Right lobe of liver (tissue), 6 donors: ENCODE measurements around the gene METRNL. TPM values are rescaled to one million over a fixed set of nuclear protein-coding genes. Genes with fewer than 3 reads are reported as not detected.

Experiments used
- ATAC-seq, 4 donors: fragments of 200-7000 bp; cut with Tn5 transposase; one replicate each; pipeline ENCODE4 v1.9.1; 2020; ENCODE audit warnings: mild to moderate bottlenecking in 4 of 4, moderate library complexity in 4 of 4
- DNase-seq, 3 donors: peaks; one replicate each; pipeline ENCODE4 v3.0.0-alpha.2; 2020
- H3K27ac ChIP-seq, 3 donors: fragments of 200-600 bp; one replicate each; pipeline ENCODE4 v1.8.0; 2022
- H3K27me3 ChIP-seq, 2 donors: fragments of 200-600 bp; one replicate each; pipeline ENCODE4 v1.8.0; 2022
- H3K36me3 ChIP-seq, 4 donors: fragments of 200-600 bp; sonication (generic) in 1 of 4; one replicate each; pipeline versions ENCODE4 v1.5.1 to v1.8.0; 2017 to 2022; ENCODE audit warnings: control low read depth in 1 of 4
- H3K4me1 ChIP-seq, 4 donors: fragments of 200-600 bp; sonication (generic) in 1 of 4; one replicate each; pipeline versions ENCODE4 v1.5.1 to v1.8.0; 2017 to 2022; ENCODE audit warnings: control low read depth in 1 of 4
- H3K4me3 ChIP-seq, 3 donors: fragments of 200-600 bp; one replicate each; pipeline ENCODE4 v1.8.0; 2022
- H3K9me3 ChIP-seq, 4 donors: fragments of 200-600 bp; sonication (generic) in 1 of 4; one replicate each; pipeline versions ENCODE4 v1.5.1 to v1.8.0; 2017 to 2022; ENCODE audit warnings: control low read depth in 1 of 4
- POLR2A ChIP-seq: fragments of 450-650 bp; IDR thresholded peaks from one replicate; pipeline ENCODE4 v1.6.1; 2017; ENCODE audit warnings: antibody characterized with exemption, mild to moderate bottlenecking
- WGBS: methylation state at CpG from one replicate; pipeline ENCODE4 v1.1.6; 2018; ENCODE audit warnings: low coverage, low lambda C conversion rate; ENCODE audit not compliant: insufficient coverage; ENCODE audit errors: missing lambda C conversion rate; 5-methylcytosine and 5-hydroxymethylcytosine counted together
- intact Hi-C, 2 donors: fragments of 100-400 bp; cut with DNase I; formaldehyde crosslinking; loops; one replicate each; pipeline versions ENCODE4 v1.11.2 to v1.14.1; 2022
- total RNA-seq, 6 experiments: library from RNA; depleted of rRNA in 2 of 6; stranded (reverse); fragments of >200 nt in 2 of 6; fragmentation: NEBNext Ultra II Directional in 3 of 6; extraction: Animal tissue kit (Norgen Biotek cat#: 25700) in 3 of 6; gene quantifications; one replicate each; pipeline versions ENCODE4 v1.1.0 to v1.2.4, GENCODE V29; 2016 to 2023
- TF ChIP-seq, protein P1 (sequence below), 4 donors: fragments of 200-600 bp in 3 of 4; fragments of 450-650 bp in 1 of 4; IDR thresholded peaks; one replicate each; pipeline versions ENCODE4 v1.5.1 to v1.8.0; 2016 to 2022; ENCODE audit warnings: antibody characterized with exemption in 4 of 4, mild to moderate bottlenecking in 2 of 4
- donor health status: DM: no; HTN: yes; CAD: no.
- donor health status: DM: no; HTN: no; CAD: no.
- donor health status: DM: no; HTN: no; CAD: no.
- donor health status: DM: no; HTN: yes; CAD: no.
- donor health status: DM: no; HTN: yes; CAD: no.

METRNL gene
- total RNA-seq, 6 experiments from 2014 or later, result 2.3 to 18.6 (median 5.9) TPM

DNA sequence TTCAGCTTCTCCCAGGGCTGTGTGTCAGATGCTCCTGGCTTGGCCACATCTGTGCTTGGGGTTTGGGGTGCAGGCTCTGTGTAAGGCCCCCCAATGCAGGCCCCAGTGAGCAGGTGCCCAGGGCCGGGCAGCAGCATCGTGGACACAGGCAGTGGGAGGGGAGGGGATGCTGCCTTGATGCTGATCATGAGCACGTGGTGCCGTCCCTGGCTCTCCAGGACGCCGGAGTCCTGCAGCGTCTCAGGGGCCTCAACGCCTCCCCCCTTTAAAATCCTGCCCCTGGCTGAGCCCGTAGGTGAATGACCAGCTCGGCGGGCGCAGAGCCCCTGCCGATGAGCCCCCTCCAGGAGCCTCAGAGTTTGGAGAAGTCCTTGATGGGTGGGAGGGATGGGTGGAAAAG, 9.0 kb downstream of the METRNL start:
- no peak for TF ChIP-seq POLR2A
- TF ChIP-seq, protein P1, sequence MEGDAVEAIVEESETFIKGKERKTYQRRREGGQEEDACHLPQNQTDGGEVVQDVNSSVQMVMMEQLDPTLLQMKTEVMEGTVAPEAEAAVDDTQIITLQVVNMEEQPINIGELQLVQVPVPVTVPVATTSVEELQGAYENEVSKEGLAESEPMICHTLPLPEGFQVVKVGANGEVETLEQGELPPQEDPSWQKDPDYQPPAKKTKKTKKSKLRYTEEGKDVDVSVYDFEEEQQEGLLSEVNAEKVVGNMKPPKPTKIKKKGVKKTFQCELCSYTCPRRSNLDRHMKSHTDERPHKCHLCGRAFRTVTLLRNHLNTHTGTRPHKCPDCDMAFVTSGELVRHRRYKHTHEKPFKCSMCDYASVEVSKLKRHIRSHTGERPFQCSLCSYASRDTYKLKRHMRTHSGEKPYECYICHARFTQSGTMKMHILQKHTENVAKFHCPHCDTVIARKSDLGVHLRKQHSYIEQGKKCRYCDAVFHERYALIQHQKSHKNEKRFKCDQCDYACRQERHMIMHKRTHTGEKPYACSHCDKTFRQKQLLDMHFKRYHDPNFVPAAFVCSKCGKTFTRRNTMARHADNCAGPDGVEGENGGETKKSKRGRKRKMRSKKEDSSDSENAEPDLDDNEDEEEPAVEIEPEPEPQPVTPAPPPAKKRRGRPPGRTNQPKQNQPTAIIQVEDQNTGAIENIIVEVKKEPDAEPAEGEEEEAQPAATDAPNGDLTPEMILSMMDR (IDR thresholded peaks at IDR 0.05), result no peak
- Histone ChIP-seq H3K9me3 (no peaks in the 10 kb centered on the region), H3K27me3 (no peaks in the 10 kb centered on the region), H3K4me1 (no peaks in the 10 kb centered on the region), H3K27ac (no peak overlapping the region), H3K4me3 (no peak overlapping the region), H3K36me3 (no peaks in the 10 kb centered on the region)
- no peak for ATAC-seq
- DNase-seq, result no peak
- WGBS, result 60% methylated on average over 3 of the region's 13 CpGs
- intact Hi-C loops, result no loop called here

DNA sequence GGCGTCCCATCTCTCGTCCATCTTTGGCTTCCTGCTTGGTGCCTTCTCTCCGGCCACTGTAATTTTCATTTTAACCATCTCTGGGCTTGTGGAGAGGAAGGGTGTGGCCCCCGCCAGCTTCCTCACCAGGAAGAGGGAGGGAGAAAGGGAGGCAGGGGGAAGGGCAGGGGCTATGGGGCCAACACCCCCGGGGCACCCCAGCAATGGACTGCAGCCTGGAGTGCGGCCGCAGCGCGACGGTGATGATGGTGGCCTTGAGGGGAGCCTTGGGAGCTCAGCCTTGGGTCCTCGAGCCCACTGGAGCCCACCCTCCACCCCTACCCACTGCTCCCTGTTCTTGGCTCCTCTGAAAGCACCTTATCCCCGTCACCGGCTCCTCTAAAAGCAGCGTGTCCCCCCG, 9.5 kb downstream of the METRNL start:
- Histone ChIP-seq H3K4me3 (no peak overlapping the region), H3K4me1 (no peaks in the 10 kb centered on the region), H3K27me3 (no peaks in the 10 kb centered on the region), H3K36me3 (no peaks in the 10 kb centered on the region), H3K27ac (no peak overlapping the region), H3K9me3 (no peaks in the 10 kb centered on the region)
- ATAC-seq (peak in 3 of 4 donors; percentile 11 to 36 (median 16)), DNase-seq (no peak)
- intact Hi-C loops, result no loop called here
- WGBS, result 68% methylated on average over 9 of the region's 15 CpGs
- no peak for TF ChIP-seq POLR2A
- TF ChIP-seq, protein P1 (IDR thresholded peaks at IDR 0.05), result no peak

DNA sequence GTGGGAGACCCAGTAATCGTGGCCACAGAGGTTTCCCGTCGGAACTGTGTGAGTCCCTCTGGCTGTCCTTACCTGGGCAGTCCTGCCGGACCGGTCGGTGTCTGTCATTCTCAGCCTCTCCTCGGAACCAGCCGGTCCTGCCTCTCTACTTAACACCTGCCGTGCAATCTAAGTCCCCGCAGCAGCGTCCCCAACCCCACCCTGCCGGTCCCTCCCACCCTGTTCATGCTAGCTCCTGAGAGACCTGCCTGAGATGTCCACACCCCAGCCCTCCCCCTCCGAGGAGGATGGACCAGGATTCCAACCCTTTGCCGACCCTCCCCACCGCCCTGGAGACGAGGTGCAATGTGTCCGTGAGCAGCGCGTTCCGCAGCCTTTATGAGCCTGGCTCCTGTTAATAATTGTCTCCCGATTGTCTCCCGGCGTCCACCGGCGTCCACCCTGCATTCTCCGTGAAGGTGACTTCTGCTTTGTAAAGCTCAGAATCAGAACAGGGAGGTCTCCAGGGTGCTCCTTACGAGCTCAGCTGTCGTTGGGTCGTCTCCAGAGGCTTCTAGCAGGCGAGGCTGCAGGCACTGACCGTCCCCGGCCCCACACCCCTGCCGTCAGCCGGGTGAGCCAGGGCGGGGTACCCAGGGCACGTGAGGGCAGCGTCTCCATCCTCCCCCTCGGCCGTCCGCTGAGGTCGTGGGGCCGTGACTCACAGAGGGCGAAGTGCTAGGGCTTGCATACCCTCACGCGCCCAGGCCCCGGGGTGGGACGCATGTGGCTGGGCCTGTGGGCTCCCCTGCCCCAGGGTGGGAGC, 10.1 kb downstream of the METRNL start:
- Histone ChIP-seq H3K27ac (no peak overlapping the region), H3K36me3 (no peaks in the 10 kb centered on the region), H3K4me3 (no peak overlapping the region), H3K27me3 (no peaks in the 10 kb centered on the region), H3K4me1 (no peaks in the 10 kb centered on the region), H3K9me3 (no peaks in the 10 kb centered on the region)
- intact Hi-C loops, result no loop called here
- WGBS, result 50% methylated on average over 6 of the region's 47 CpGs
- TF ChIP-seq, protein P1 (IDR thresholded peaks at IDR 0.05), result no peak
- no peak for TF ChIP-seq POLR2A
- peak in 3 of 4 donors; percentile 10 to 36 (median 31) for ATAC-seq
- no peak for DNase-seq

DNA sequence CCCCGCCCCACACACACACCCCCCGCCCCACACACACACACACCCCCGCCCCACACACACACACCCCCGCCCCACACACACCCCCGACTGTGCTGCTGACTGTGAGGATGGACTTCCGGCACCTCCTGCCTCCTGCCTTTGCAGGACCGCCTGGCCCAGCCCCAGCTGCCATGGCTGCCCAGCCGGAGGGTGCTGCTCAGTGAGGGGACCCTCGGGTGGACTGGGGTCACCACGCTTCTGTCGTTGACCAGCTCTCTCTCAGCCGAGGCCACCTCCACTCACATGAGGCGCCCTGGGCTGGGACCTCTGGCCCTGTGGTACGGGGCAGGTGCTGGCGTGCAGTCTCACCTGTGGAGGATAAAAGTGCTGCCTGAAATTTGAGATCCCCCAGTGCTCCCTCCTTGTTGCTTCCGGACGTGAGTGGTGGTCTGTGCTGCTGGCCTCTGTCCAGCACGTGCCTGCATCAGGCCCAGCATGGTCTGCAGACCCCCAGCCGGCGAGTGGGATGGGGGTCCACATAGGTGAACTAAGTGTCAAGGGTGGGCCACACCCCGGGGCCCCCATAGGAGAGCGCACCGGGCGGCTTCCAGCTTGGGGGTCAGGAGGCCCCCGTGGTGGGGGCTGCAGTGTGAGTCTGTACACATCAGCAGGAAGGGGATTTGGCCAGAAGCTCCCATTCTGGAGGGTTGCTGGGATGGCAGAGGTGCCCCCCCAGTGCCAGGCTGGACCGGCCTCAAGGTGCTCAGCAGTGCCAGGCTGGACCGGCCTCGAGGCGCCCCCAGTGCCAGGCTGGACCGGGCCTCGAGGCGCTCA, 11.2 kb downstream of the METRNL start:
- no peak for ATAC-seq
- H3K4me3 ChIP-seq, result no peak overlapping the region

More for the DNA sequence above, 11.2 kb downstream of the METRNL start:
- Histone ChIP-seq H3K36me3 (peaks cover 0 to 4% (median 0%) of the 10 kb centered on the region in 4 donors), H3K27ac (no peak overlapping the region), H3K27me3 (no peaks in the 10 kb centered on the region), H3K4me1 (no peaks in the 10 kb centered on the region), H3K9me3 (no peaks in the 10 kb centered on the region)
- DNase-seq, result no peak
- TF ChIP-seq, protein P1 (IDR thresholded peaks at IDR 0.05), result no peak
- no peak for TF ChIP-seq POLR2A
- intact Hi-C loops, result no loop called here
- WGBS, result 74% methylated on average over 13 of the region's 32 CpGs
